ENCODE data around the gene MACROD2. TPM values are rescaled to one million over a fixed set of nuclear protein-coding genes. Genes with fewer than 3 reads are reported as not detected.

Gene MACROD2
- polyA plus RNA-seq, 1 experiment = 0.47 TPM

DNA sequence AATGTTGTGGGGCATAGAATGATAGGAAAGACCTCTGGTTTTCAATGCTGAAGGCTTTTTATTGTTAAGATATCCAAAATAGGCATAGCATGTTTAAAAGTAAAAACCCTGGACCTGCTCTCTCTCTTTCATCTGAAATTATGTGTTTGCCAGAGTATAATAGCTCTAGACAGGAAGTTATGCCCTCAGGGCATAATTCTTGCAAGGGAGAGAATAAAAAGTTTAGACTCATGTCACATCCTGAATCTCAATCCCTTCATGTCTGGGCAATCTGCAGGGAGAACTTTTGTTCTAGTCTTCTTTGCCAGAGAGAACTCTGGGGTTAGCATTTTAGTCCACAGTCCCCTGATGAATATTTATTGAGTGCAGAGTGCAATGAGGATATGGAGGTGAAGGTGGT lies 639.3 kb downstream of the MACROD2 start:
- POLR2A ChIA-PET = no interaction called here
- no peak for DNase-seq (ENCODE audit: low read depth)
- Histone ChIP-seq H3K27me3 (ENCODE audit: control insufficient read depth, insufficient read depth, low read length) (no peaks in the 10 kb centered on the region), H3K4me3 (ENCODE audit: low read depth, low read length) (no peak overlapping the region), H3K36me3 (ENCODE audit: control insufficient read depth, insufficient read depth, low read length) (no peaks in the 10 kb centered on the region)
- CTCF ChIA-PET = no interaction called here
- TF ChIP-seq, protein P1, sequence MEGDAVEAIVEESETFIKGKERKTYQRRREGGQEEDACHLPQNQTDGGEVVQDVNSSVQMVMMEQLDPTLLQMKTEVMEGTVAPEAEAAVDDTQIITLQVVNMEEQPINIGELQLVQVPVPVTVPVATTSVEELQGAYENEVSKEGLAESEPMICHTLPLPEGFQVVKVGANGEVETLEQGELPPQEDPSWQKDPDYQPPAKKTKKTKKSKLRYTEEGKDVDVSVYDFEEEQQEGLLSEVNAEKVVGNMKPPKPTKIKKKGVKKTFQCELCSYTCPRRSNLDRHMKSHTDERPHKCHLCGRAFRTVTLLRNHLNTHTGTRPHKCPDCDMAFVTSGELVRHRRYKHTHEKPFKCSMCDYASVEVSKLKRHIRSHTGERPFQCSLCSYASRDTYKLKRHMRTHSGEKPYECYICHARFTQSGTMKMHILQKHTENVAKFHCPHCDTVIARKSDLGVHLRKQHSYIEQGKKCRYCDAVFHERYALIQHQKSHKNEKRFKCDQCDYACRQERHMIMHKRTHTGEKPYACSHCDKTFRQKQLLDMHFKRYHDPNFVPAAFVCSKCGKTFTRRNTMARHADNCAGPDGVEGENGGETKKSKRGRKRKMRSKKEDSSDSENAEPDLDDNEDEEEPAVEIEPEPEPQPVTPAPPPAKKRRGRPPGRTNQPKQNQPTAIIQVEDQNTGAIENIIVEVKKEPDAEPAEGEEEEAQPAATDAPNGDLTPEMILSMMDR (IDR thresholded peaks at IDR 0.05; ENCODE audit: insufficient read depth, low read depth, low read length) = no peak

DNA sequence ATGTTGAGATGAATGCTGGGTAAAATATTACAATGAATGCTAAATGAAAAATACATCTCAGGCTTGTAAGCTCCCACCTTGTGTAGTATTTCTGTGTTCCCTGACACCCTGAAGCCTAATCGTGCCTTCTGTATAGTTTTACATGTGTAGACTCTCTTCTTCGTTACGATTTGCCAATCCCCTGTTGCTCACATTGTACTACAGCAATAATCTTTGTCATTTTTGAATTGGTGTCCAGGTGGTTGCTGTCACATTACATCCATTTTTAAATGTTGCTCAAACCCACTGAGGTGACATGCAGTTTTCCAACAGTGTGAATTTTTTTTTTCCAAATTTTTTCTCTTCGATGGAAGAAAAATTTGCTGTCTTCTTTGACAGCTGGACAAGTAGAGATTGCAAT lies 642.1 kb downstream of the MACROD2 start:
- Histone ChIP-seq H3K27me3 (ENCODE audit: control insufficient read depth, insufficient read depth, low read length) (no peaks in the 10 kb centered on the region), H3K36me3 (ENCODE audit: control insufficient read depth, insufficient read depth, low read length) (no peaks in the 10 kb centered on the region), H3K4me3 (ENCODE audit: low read depth, low read length) (no peak overlapping the region)
- no peak for DNase-seq (ENCODE audit: low read depth)
- POLR2A ChIA-PET = no interaction called here
- TF ChIP-seq, protein P1 (IDR thresholded peaks at IDR 0.05; ENCODE audit: insufficient read depth, low read depth, low read length) = no peak
- CTCF ChIA-PET = interaction anchor here (0.8 kb wide), 1 partner anchor 45 kb away, joined by 4 read pairs; no protein-coding TSS in a partner anchor

GRCh38 chr20:14643146-14643545 lies 647.8 kb downstream of the MACROD2 start:
- Histone ChIP-seq H3K4me3 (ENCODE audit: low read depth, low read length) (no peak overlapping the region), H3K36me3 (ENCODE audit: control insufficient read depth, insufficient read depth, low read length) (no peaks in the 10 kb centered on the region), H3K27me3 (ENCODE audit: control insufficient read depth, insufficient read depth, low read length) (no peaks in the 10 kb centered on the region)
- POLR2A ChIA-PET = no interaction called here
- DNase-seq (ENCODE audit: low read depth) = no peak
- CTCF ChIA-PET = no interaction called here
- TF ChIP-seq, protein P1 (IDR thresholded peaks at IDR 0.05; ENCODE audit: insufficient read depth, low read depth, low read length) = no peak

DNA sequence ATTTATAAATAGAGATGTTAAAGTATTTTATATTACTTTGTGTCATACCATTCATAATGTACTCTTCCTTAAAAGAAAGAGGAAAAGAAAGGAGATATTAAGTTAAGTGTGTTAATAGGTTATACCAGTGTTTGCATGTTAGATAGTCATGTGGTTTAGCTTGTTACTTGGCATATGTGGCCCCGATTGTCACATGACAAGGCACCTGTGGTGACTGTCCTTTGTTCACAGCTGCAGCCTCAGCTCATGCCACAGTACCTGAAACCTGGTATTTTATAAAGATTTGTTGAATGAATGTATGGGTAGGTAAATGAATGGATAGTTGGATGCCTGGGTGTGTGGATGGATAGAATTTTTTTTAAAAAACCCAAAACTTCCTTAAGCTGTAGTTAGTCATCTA lies 648.2 kb downstream of the MACROD2 start:
- ChIA-PET CTCF (no interaction called here), POLR2A (no interaction called here)
- Histone ChIP-seq H3K36me3 (ENCODE audit: control insufficient read depth, insufficient read depth, low read length) (no peaks in the 10 kb centered on the region), H3K4me3 (ENCODE audit: low read depth, low read length) (no peak overlapping the region), H3K27me3 (ENCODE audit: control insufficient read depth, insufficient read depth, low read length) (no peaks in the 10 kb centered on the region)
- no peak for DNase-seq (ENCODE audit: low read depth)
- TF ChIP-seq, protein P1 (IDR thresholded peaks at IDR 0.05; ENCODE audit: insufficient read depth, low read depth, low read length) = no peak

DNA sequence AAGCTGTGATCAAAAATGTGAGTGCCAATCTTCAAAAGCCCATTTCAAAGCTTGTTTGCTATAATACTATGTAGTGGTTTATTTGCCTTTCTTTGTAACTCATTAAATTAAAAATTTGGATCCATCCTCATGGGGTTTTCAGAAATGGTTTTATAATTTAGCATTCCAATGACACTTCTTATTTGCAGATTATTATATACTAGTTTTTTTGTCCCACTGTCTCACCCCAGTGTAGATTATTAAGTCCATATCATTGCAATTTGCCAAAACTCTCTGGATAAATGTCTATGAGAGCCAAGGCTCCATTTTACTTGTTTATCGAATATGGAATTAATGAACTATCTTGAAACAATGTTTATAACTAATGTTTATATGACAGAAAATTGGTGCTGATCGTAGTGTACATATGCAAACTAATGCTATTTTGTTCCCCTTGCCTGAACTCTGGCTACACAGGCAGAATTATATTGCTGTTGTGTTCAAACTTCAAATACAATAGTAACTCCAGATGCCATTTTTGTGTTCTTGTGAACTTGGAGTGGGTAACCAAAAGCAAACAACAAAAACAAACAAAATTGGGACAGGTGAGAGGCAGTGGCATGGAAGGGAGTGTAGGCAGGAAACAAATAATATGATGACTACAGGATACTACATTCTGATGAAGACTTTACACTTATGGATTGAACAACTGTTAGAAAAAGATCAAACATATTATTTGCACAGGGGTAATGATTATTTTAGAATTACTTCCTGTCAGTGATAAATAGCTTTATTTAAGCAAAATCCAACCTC lies 649.2 kb downstream of the MACROD2 start:
- Histone ChIP-seq H3K36me3 (ENCODE audit: control insufficient read depth, insufficient read depth, low read length) (no peaks in the 10 kb centered on the region), H3K27me3 (ENCODE audit: control insufficient read depth, insufficient read depth, low read length) (no peaks in the 10 kb centered on the region), H3K4me3 (ENCODE audit: low read depth, low read length) (no peak overlapping the region)
- DNase-seq (ENCODE audit: low read depth) = no peak
- ChIA-PET CTCF (no interaction called here), POLR2A (no interaction called here)
- TF ChIP-seq, protein P1 (IDR thresholded peaks at IDR 0.05; ENCODE audit: insufficient read depth, low read depth, low read length) = no peak

All from BJ (cell line).